Upper lobe of left lung (tissue), 6 donors: ENCODE measurements around the gene CTDNEP1. TPM values are rescaled to one million over a fixed set of nuclear protein-coding genes. Genes with fewer than 3 reads are reported as not detected.

Source experiments
- ATAC-seq, 2 donors: fragments of 200-7000 bp; cut with Tn5 transposase; one replicate each; pipeline ENCODE4 v1.9.1; 2022; ENCODE audit warnings: mild to moderate bottlenecking in 2 of 2, moderate library complexity in 2 of 2; ENCODE audit not compliant: low FRiP score in 2 of 2
- DNase-seq, 2 donors: peaks; one replicate each; pipeline ENCODE4 v3.0.0-alpha.2; 2019 to 2020
- H3K27ac ChIP-seq, 4 donors: fragments of 200-600 bp; sonication (generic); one replicate each; pipeline ENCODE4 v1.5.1; 2016 to 2019
- H3K27me3 ChIP-seq, 4 donors: fragments of 200-600 bp; sonication (generic); one replicate each; pipeline ENCODE4 v1.5.1; 2017 to 2019
- H3K36me3 ChIP-seq, 4 donors: fragments of 200-600 bp; sonication (generic); one replicate each; pipeline ENCODE4 v1.5.1; 2016 to 2019
- H3K4me1 ChIP-seq, 4 donors: fragments of 200-600 bp; sonication (generic); one replicate each; pipeline ENCODE4 v1.5.1; 2018 to 2019
- H3K4me3 ChIP-seq, 4 donors: fragments of 200-600 bp; sonication (generic); one replicate each; pipeline ENCODE4 v1.5.1; 2017 to 2019; ENCODE audit warnings: mild to moderate bottlenecking in 2 of 4, moderate library complexity in 1 of 4
- H3K9me3 ChIP-seq, 4 donors: fragments of 200-600 bp; sonication (generic); one replicate each; pipeline ENCODE4 v1.5.1; 2018 to 2019
- EP300 ChIP-seq, 4 donors: sonication (generic); formaldehyde crosslinking; IDR thresholded peaks; one replicate each; pipeline ENCODE4 v1.5.1; 2017; ENCODE audit warnings: antibody characterized with exemption in 4 of 4, control low read depth in 2 of 4
- POLR2A ChIP-seq, 4 donors: fragments of 450-650 bp; IDR thresholded peaks; one replicate each; pipeline ENCODE4 v1.5.1; 2016 to 2017; ENCODE audit warnings: antibody characterized with exemption in 4 of 4, mild to moderate bottlenecking in 2 of 4
- POLR2AphosphoS5 ChIP-seq, 2 donors: sonication (generic); formaldehyde crosslinking; IDR thresholded peaks; one replicate each; pipeline ENCODE4 v1.5.1; 2017; ENCODE audit warnings: antibody characterized with exemption in 2 of 2
- WGBS, 2 donors: methylation state at CpG; one replicate each; pipeline ENCODE4 v1.1.5; 2017 to 2018; 5-methylcytosine and 5-hydroxymethylcytosine counted together
- total RNA-seq, 6 donors: library from RNA; depleted of rRNA in 4 of 6; stranded (reverse); fragments of >200 nt in 4 of 6; gene quantifications; one replicate each; pipeline versions ENCODE4 v1.1.0 to v1.2.1, GENCODE V29; 2016 to 2021
- TF ChIP-seq, protein P1 (sequence below), 6 experiments: fragments of 450-650 bp in 4 of 6; fragments of 200-600 bp in 2 of 6; sonication (generic) in 2 of 6; IDR thresholded peaks; one replicate each; pipeline ENCODE4 v1.5.1; 2016 to 2019; ENCODE audit warnings: antibody characterized with exemption in 6 of 6
- donor health status: DM: no; HTN: no; CAD: no; lungs with moderate emphysema.
- donor health status: DM: no; HTN: yes; CAD: no; lungs with severe emphysema.

The CTDNEP1 gene
- total RNA-seq, 6 donors from 2014 or later = 62.9 to 139 (median 75.0) TPM

DNA sequence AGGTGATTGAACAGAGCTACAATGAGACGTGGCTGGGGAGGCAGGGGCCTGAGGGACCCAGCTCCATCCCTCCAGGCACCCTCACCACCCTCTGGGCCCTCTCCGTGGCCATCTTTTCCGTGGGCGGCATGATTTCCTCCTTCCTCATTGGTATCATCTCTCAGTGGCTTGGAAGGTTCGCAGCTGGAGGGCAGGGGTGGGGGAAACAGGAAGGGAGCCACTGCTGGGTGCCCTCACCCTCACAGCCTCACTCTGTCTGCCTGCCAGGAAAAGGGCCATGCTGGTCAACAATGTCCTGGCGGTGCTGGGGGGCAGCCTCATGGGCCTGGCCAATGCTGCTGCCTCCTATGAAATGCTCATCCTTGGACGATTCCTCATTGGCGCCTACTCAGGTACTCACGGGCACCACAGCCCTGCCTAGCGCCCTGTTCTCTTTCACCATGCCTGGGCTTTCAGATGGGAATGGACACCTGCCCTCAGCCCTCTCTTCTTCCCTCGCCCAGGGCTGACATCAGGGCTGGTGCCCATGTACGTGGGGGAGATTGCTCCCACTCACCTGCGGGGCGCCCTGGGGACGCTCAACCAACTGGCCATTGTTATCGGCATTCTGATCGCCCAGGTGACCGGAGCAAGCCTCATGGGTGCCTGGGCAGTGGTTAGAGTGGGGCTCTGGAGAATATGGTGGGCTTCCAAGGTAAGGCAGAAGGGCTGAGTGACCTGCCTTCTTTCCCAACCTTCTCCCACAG, 32.1 kb upstream of the CTDNEP1 start:
- TF ChIP-seq, protein P1, sequence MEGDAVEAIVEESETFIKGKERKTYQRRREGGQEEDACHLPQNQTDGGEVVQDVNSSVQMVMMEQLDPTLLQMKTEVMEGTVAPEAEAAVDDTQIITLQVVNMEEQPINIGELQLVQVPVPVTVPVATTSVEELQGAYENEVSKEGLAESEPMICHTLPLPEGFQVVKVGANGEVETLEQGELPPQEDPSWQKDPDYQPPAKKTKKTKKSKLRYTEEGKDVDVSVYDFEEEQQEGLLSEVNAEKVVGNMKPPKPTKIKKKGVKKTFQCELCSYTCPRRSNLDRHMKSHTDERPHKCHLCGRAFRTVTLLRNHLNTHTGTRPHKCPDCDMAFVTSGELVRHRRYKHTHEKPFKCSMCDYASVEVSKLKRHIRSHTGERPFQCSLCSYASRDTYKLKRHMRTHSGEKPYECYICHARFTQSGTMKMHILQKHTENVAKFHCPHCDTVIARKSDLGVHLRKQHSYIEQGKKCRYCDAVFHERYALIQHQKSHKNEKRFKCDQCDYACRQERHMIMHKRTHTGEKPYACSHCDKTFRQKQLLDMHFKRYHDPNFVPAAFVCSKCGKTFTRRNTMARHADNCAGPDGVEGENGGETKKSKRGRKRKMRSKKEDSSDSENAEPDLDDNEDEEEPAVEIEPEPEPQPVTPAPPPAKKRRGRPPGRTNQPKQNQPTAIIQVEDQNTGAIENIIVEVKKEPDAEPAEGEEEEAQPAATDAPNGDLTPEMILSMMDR (IDR thresholded peaks at IDR 0.05) = no peak
- TF ChIP-seq POLR2A (IDR thresholded peaks at IDR 0.05) = no peak
- no peak for TF ChIP-seq EP300 (IDR thresholded peaks at IDR 0.05)
- no peak for TF ChIP-seq POLR2AphosphoS5 (IDR thresholded peaks at IDR 0.05)
- peaks cover 0 to 12% (median 4%) of the 10 kb centered on the region in 4 donors for H3K27me3 ChIP-seq
- no peak for ATAC-seq
- H3K9me3 ChIP-seq = no peaks in the 10 kb centered on the region
- WGBS, 2 donors = 84 to 90% methylated on average over 14 to 18 of the region's 18 CpGs
- H3K27ac ChIP-seq = no peak overlapping the region
- peaks cover 23 to 29% (median 24%) of the 10 kb centered on the region in 4 donors for H3K4me1 ChIP-seq
- no peak for DNase-seq
- no peak overlapping the region for H3K4me3 ChIP-seq
- no peaks in the 10 kb centered on the region for H3K36me3 ChIP-seq

DNA sequence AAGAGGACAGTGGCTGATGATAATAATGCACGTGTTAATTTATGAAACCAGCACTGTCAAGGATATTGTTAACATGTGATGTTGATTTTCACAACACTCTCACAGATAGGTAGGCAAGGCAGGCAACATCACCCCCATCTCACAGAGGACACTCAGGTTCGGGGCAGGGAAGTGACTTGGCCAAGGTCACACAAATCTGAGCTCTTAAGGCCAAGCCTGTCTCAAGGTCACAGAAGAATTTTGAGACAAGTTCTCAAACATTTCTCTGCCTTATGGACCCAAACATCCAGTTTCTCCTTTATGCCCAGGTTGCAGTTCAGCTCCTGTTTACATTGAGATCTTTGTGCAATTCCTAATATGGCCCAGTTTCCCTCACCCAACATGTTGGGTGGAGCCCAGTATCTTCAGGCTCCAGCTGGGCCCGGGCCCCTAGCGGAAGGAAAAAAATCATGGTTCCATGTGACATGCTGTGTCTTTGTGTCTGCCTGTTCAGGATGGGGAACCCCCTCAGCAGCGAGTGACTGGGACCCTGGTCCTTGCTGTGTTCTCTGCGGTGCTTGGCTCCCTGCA, 31.3 kb upstream of the CTDNEP1 start:
- Histone ChIP-seq H3K9me3 (no peaks in the 10 kb centered on the region), H3K27me3 (peaks cover 0 to 12% (median 4%) of the 10 kb centered on the region in 4 donors), H3K4me1 (peaks cover 23 to 29% (median 24%) of the 10 kb centered on the region in 4 donors), H3K4me3 (peak overlapping the region in 3 of 4 donors; percentile 43 to 56 (median 45)), H3K27ac (peak overlapping the region in 1 of 4 donors; percentile 69), H3K36me3 (no peaks in the 10 kb centered on the region)
- no peak for ATAC-seq
- TF ChIP-seq, protein P1 (IDR thresholded peaks at IDR 0.05) = no peak
- TF ChIP-seq POLR2AphosphoS5 (IDR thresholded peaks at IDR 0.05) (no peak), POLR2A (IDR thresholded peaks at IDR 0.05) (no peak), EP300 (IDR thresholded peaks at IDR 0.05) (no peak)
- WGBS, 2 donors = 51 to 52% methylated on average over 4 to 6 of the region's 6 CpGs
- no peak for DNase-seq

DNA sequence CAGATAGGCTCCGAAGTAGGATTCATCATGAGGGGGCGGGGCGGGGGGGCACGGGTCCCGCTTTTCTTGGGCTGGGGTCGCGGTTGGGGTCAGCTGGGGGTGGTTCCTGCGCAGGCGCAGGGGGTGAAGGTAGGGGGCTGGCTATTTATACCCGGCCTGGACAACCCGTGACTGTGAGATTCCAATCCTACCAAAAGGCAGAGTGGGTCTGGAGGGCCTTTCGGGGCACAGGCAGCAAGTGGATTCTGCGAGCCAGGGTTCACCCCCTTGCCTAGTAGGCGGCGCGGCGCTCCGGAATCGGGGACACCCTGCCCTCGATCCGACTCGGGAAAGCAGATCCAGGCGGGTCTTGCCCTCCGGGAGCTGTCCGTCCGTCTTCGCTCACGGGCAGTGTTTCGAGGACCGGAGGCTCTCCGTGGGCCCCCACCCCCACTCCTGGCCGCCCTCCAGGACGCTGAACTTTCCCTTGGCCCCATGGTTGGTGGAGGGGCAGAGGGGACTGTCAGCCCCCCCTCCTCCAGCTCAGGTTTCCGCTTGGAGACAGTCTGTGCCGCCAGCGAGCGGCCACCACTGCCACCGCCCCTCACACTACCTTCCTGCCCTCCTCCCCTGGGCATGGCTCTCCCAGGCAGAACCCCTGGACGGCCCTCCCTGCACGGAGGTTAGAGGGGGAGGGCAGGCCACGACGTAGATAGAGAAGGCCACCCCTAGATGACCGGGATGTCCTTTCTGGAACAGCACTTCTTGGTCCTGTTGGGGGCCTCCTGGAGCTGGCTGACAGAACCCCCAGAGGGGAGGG, 30.6 kb upstream of the CTDNEP1 start:
- WGBS, 2 donors = 0 to 9% methylated on average over 3 to 23 of the region's 43 CpGs
- DNase-seq (peak in 1 of 2 donors; percentile 82), ATAC-seq (no peak)

More for the DNA sequence above, 30.6 kb upstream of the CTDNEP1 start:
- H3K27me3 ChIP-seq = peaks cover 0 to 12% (median 4%) of the 10 kb centered on the region in 4 donors
- TF ChIP-seq EP300 (IDR thresholded peaks at IDR 0.05) = no peak
- TF ChIP-seq POLR2A (IDR thresholded peaks at IDR 0.05) = no peak
- TF ChIP-seq POLR2AphosphoS5 (IDR thresholded peaks at IDR 0.05) = no peak
- TF ChIP-seq, protein P1 (IDR thresholded peaks at IDR 0.05) = no peak
- peak overlapping the region in 2 of 4 donors; percentile 52 to 69 for H3K27ac ChIP-seq
- no peaks in the 10 kb centered on the region for H3K36me3 ChIP-seq
- peaks cover 23 to 29% (median 24%) of the 10 kb centered on the region in 4 donors for H3K4me1 ChIP-seq
- peak overlapping the region in 3 of 4 donors; percentile 43 to 56 (median 45) for H3K4me3 ChIP-seq
- H3K9me3 ChIP-seq = no peaks in the 10 kb centered on the region
